Stimulated activated CD4-positive, alpha-beta T cell treated with anti-CD3 and anti-CD28 coated beads, TNF-alpha, amount 100 ng/mL, for 1 hour (primary cell): Measurements from ENCODE around the gene MAPK8IP3.

Source experiments
- DNase-seq, 3 donors: peaks; one replicate each; pipeline ENCODE4 v3.0.0-alpha.2; 2020; ENCODE audit warnings: low read depth in 3 of 3, low spot score in 1 of 3

Gene MAPK8IP3

GRCh38 chr16:1800701-1801100, 94.7 kb downstream of the MAPK8IP3 start:
- no peak for DNase-seq

- DNase-seq = no peak
Observed at GRCh38 chr16:1807626-1808025, 101.6 kb downstream of the MAPK8IP3 start.

DNA sequence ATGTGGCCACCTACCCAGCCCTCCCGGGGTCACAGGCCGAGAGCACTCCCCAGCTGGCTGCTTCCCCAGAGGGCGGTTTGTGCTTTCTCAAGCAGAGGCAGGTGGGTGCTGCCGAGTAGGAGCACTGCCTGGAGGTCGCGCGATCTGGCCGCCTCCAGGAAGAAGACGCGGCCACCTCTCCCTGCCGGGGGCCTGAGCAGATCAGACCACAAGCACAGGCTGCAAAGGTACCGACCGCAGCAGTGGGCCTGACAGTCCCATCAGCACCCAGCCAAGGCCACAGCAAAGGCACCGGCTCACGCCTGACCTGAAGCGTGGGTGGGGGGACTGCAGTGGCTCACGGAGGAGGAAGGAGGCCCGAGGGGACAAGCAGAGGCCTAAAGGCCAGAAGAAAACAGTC, 102.7 kb downstream of the MAPK8IP3 start:
- DNase-seq = no peak

DNA sequence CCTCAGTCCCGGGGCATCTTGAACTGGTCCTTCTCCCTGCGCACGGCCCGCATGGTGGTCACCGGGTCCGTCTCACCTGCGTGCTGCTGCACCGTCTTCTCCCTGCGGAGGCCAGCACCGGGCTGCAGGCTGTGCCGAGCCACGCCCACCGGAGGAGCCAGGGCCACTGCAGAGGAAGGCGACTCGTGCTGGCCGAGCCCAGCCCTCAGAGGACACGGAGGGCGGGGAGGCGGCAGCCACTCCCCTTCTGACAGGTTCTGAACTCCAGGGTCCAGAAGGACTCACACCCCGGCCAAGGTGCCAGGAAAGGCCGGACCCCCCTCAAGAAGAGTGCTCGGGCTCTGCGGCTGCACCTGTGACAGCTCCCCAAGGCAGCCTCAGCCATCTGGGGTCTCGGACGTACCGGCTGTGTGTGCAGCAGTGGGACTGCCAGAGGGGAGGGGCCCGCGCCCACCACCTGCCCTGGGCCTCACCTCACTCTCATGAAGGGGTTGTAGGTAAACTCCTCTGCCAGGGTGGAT, 103.3 kb downstream of the MAPK8IP3 start:
- no peak for DNase-seq

- DNase-seq = no peak
Observed at GRCh38 chr16:1810106-1810505, 104.1 kb downstream of the MAPK8IP3 start.

- DNase-seq = no peak
Observed at GRCh38 chr16:1810536-1810935, 104.5 kb downstream of the MAPK8IP3 start.

GRCh38 chr16:1812732-1813163, 106.8 kb downstream of the MAPK8IP3 start:
- DNase-seq = peak in 2 of 3 donors; percentile 24 to 26

GRCh38 chr16:1815461-1815860, 109.5 kb downstream of the MAPK8IP3 start:
- no peak for DNase-seq

- no peak for DNase-seq
Observed at GRCh38 chr16:1816396-1817275, 110.6 kb downstream of the MAPK8IP3 start.

- DNase-seq = no peak
Observed at GRCh38 chr16:1817276-1817589, 111.2 kb downstream of the MAPK8IP3 start.

DNA sequence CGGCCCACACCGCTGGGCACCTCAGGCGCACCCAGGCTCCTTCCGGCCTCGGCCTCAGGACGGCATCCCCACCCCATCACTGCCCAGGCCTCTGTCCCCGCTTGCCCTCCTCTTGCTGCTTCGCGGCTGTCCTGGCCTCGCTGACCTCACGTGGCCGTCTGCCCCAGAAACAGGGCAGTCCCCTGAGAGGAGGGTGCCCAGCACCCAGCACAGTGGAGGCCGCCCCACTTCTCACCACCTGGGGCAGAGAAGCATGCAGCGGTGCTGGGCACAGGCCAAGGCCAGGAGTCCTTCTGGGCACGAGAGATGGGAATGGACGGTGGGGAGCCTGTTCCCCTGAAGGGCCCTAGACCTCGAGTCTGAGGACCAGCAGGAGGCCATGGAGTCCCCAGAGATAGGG, 111.7 kb downstream of the MAPK8IP3 start:
- no peak for DNase-seq

DNA sequence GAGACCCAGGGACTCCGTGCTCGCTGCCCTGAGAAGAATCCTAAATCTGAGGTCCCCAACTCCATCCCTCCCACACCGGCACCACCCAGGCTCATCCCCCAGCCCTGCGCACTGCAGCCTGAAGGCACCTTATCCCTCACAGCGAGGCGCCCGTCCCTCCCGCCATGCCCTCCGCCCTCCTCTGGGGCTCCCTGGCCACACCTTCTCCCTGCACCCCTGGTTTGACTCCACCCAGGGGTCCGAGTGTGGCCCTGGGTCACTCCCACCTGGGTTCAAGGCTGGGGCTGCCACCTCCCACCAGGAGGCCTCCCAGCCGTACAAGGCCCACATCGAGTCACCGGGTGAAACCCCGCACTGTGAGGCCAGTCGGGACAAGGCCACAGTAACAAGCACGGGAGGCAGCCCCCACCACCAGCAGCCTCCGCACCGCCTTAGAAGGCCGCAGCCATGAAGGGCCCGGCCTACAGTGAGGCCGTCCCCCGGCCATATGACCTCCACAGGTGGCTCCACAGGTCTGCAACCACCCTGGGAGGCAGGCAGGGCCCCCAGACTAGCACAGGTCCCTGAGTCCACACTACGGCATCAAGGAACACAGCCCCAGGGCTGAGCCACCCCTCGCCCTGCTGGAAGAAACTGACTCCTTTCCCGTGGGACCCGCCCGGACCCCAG, 112.3 kb downstream of the MAPK8IP3 start:
- DNase-seq = no peak

GRCh38 chr16:1818873-1819525, 113.0 kb downstream of the MAPK8IP3 start:
- DNase-seq = no peak

GRCh38 chr16:1819611-1820010, 113.6 kb downstream of the MAPK8IP3 start:
- no peak for DNase-seq
